A549 (cell line): Measurements from ENCODE around the gene KRTAP25-1. TPM values are rescaled to one million over a fixed set of nuclear protein-coding genes. Genes with fewer than 3 reads are reported as not detected.

Experiments
- ATAC-seq, 2 experiments: fragments of 200-7000 bp in 1 of 2; fragments of >200 bp in 1 of 2; cut with Nextera tagmentation in 1 of 2; cut with Tn5 transposase in 1 of 2; 3 replicates each; pipeline versions ENCODE4 v1.8.0 to v1.9.1; 2018 to 2020; ENCODE audit warnings: mild to moderate bottlenecking in 1 of 2, moderate library complexity in 1 of 2
- CTCF ChIA-PET: fragments of 300-600 bp; sonication (Branson Sonifier 250); formaldehyde crosslinking; extraction: SDS; loops from one replicate; lab custom pipeline; 2021; ENCODE audit warnings: antibody characterized with exemption, inconsistent platforms; lab: Yijun Ruan, JAX
- POLR2A ChIA-PET: fragments of 350-600 bp; formaldehyde crosslinking; extraction: SDS; loops from one replicate; lab custom pipeline; 2021; ENCODE audit warnings: antibody characterized with exemption, inconsistent platforms; lab: Yijun Ruan, JAX
- DNase-seq, 2 experiments: peaks; one replicate each; pipeline versions ENCODE4 v3.0.0 to v3.0.0-alpha.2; 2011 to 2016; ENCODE audit warnings: low read depth in 1 of 2, low spot score in 1 of 2
- FAIRE-seq: peaks from 2 replicates; lab custom pipeline; 2011; peaks lifted over from hg19 to GRCh38; lab: Jason Lieb, UNC
- H3K27ac ChIP-seq, 2 experiments: fragments of >200 bp; sonication (Bioruptor Twin); formaldehyde crosslinking; 3 replicates each; pipeline ENCODE4 v1.5.1; 2016 to 2017
- H3K4me1 ChIP-seq: fragments of >200 bp; sonication (Bioruptor Twin); formaldehyde crosslinking; 3 replicates; pipeline ENCODE4 v1.6.1; 2016
- H3K4me2 ChIP-seq: fragments of >200 bp; sonication (Bioruptor Twin); formaldehyde crosslinking; 3 replicates; pipeline ENCODE4 v1.6.1; 2016
- H3K4me3 ChIP-seq: fragments of >200 bp; sonication (Bioruptor Twin); formaldehyde crosslinking; 3 replicates; pipeline ENCODE4 v1.5.1; 2016
- H3K9me3 ChIP-seq: fragments of >200 bp; sonication (Bioruptor Twin); formaldehyde crosslinking; 3 replicates; pipeline ENCODE4 v1.6.1; 2016
- CBX8 ChIP-seq: fragments of 200-600 bp; sonication (generic); IDR thresholded peaks from 2 replicates; pipeline ENCODE4 v1.6.1; 2016
- CEBPB ChIP-seq, 2 experiments: fragments of >200 bp in 1 of 2; sonication (Bioruptor Twin) in 1 of 2; formaldehyde crosslinking in 1 of 2; IDR thresholded peaks; 2 replicates each; pipeline ENCODE4 v1.6.1; 2012 to 2016
- CHD2 ChIP-seq: fragments of 150-350 bp; IDR thresholded peaks from 2 replicates; pipeline ENCODE4 v1.6.1; 2014; ENCODE audit warnings: low read length; ENCODE audit not compliant: partially characterized antibody
- CHD4 ChIP-seq: fragments of 200-600 bp; sonication (generic); IDR thresholded peaks from 2 replicates; pipeline ENCODE4 v1.6.1; 2016; ENCODE audit warnings: antibody characterized with exemption, mild to moderate bottlenecking, borderline replicate concordance
- E2F6 ChIP-seq: IDR thresholded peaks from 2 replicates; pipeline ENCODE4 v1.6.1; 2012; ENCODE audit warnings: low read depth, borderline replicate concordance
- EHF ChIP-seq: fragments of 250-450 bp; sonication (Bioruptor Pico); IDR thresholded peaks from 2 replicates; pipeline ENCODE4 v1.5.0; 2020; ENCODE audit warnings: mild to moderate bottlenecking
- HEYL ChIP-seq: fragments of 250-450 bp; sonication (Bioruptor Pico); IDR thresholded peaks from 2 replicates; pipeline ENCODE4 v1.8.0; 2021; ENCODE audit warnings: mild to moderate bottlenecking, moderate library complexity
- HOXB5 ChIP-seq: fragments of 250-450 bp; sonication (Bioruptor Pico); IDR thresholded peaks from 2 replicates; pipeline ENCODE4 v1.5.0; 2020; ENCODE audit warnings: mild to moderate bottlenecking, moderate library complexity
- JUNB ChIP-seq: fragments of >200 bp; sonication (Bioruptor Twin); formaldehyde crosslinking; IDR thresholded peaks from 2 replicates; pipeline ENCODE4 v1.6.1; 2016
- KDM1A ChIP-seq: fragments of 200-600 bp; sonication (generic); IDR thresholded peaks from 2 replicates; pipeline ENCODE4 v1.6.1; 2016; ENCODE audit warnings: low read depth, mild to moderate bottlenecking
- KDM5A ChIP-seq: fragments of 200-600 bp; sonication (generic); IDR thresholded peaks from 2 replicates; pipeline ENCODE4 v1.6.1; 2016; ENCODE audit warnings: antibody characterized with exemption, mild to moderate bottlenecking
- MAZ ChIP-seq: fragments of 150-350 bp; IDR thresholded peaks from 2 replicates; pipeline ENCODE4 v1.6.1; 2014; ENCODE audit warnings: antibody characterized with exemption, low read depth, low read length, borderline replicate concordance
- RARB ChIP-seq: fragments of 250-450 bp; sonication (Bioruptor Pico); IDR thresholded peaks from 2 replicates; pipeline ENCODE4 v1.8.0; 2021; ENCODE audit warnings: mild to moderate bottlenecking, moderate library complexity
- RNF2 ChIP-seq: fragments of 200-600 bp; sonication (generic); IDR thresholded peaks from 2 replicates; pipeline ENCODE4 v1.6.1; 2016; ENCODE audit warnings: low read depth, mild to moderate bottlenecking, antibody characterized with exemption, moderate library complexity, borderline replicate concordance
- SREBF2 ChIP-seq: fragments of 450-650 bp; IDR thresholded peaks from 2 replicates; pipeline ENCODE4 v1.6.1; 2014; ENCODE audit warnings: mild to moderate bottlenecking, moderate library complexity
- TFCP2L1 ChIP-seq: fragments of 250-450 bp; sonication (Bioruptor Pico); IDR thresholded peaks from 2 replicates; pipeline ENCODE4 v1.5.0; 2021; ENCODE audit warnings: mild to moderate bottlenecking
- ZSCAN20 ChIP-seq: fragments of 250-450 bp; sonication (Bioruptor Pico); IDR thresholded peaks from 2 replicates; pipeline ENCODE4 v1.8.0; 2022; ENCODE audit warnings: mild to moderate bottlenecking, moderate library complexity
- WGBS: methylation state at CpG from one replicate; pipeline ENCODE4 v1.1.6; 2017; ENCODE audit errors: missing lambda C conversion rate; 5-methylcytosine and 5-hydroxymethylcytosine counted together
- polyA plus RNA-seq, 4 experiments: library from polyadenylated mRNA; depleted of rRNA in 3 of 4; stranded (reverse); fragments of >200 nt; fragmentation: RNase III in 1 of 4; extraction: RNeasy Plus Mini Kit Qiagen cat#74134 plus additional on column Dnase treatment in 1 of 4; gene quantifications; 2 replicates in 3 of 4; 3 replicates in 1 of 4; pipeline ENCODE4 v1.2.3, GENCODE V29; 2011 to 2017
- TF ChIP-seq, protein P1 (sequence below): fragments of 250-450 bp; sonication (Bioruptor Pico); IDR thresholded peaks from 2 replicates; pipeline ENCODE4 v1.5.0; 2020; ENCODE audit warnings: low read depth, mild to moderate bottlenecking, moderate library complexity
- TF ChIP-seq, protein P2 (sequence below): fragments of 200-600 bp; sonication (generic); IDR thresholded peaks from 2 replicates; pipeline ENCODE4 v1.6.1; 2016; ENCODE audit warnings: antibody characterized with exemption, mild to moderate bottlenecking, moderate library complexity
- TF ChIP-seq, protein P3 (sequence below): IDR thresholded peaks from 2 replicates; pipeline ENCODE4 v1.6.1; 2012

Gene KRTAP25-1
- polyA plus RNA-seq, 2 of the 4 experiments (the other 2 are of a cell fraction): not detected

- no peak for FAIRE-seq
- Histone ChIP-seq H3K27ac (no peak overlapping the region), H3K4me3 (no peak overlapping the region), H3K4me2 (no peak overlapping the region), H3K4me1 (no peaks in the 10 kb centered on the region)
- TF ChIP-seq KDM1A: no peak
- TF ChIP-seq, protein P1, sequence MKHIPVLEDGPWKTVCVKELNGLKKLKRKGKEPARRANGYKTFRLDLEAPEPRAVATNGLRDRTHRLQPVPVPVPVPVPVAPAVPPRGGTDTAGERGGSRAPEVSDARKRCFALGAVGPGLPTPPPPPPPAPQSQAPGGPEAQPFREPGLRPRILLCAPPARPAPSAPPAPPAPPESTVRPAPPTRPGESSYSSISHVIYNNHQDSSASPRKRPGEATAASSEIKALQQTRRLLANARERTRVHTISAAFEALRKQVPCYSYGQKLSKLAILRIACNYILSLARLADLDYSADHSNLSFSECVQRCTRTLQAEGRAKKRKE (CRISPR knock-in tag): no peak
- TF ChIP-seq, all 56 proteins: peak for 0
- no peak for ATAC-seq
- 0% methylated on average over 1 of the region's 1 CpG for WGBS
- POLR2A ChIA-PET: no interaction called here
- CTCF ChIA-PET: no interaction called here
- no peaks in the 10 kb centered on the region for H3K9me3 ChIP-seq
- no peak for DNase-seq
Measured at GRCh38 chr21:30271611-30272010, 17.7 kb downstream of the KRTAP25-1 start.

DNA sequence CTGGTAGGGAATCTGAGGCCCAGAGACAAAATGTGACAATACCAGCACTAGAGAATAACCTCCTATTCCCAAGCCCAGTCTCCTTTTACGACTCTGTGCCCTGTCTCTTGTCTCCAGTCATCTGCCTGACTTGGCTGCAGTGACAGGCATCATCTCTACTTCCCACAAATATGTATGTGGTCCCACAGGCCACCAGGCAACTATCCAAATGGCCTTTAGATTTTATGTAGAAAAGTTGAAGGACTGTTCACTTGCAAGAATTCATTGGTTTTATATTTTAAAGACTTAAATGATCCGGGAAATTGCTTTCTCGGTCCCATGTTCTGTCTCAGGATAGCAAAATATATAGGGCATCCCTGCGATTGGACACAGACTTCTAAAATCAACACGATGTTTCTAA is 18.2 kb downstream of the KRTAP25-1 start:
- H3K4me1 ChIP-seq: no peaks in the 10 kb centered on the region
- DNase-seq (no peak), ATAC-seq (no peak), FAIRE-seq (no peak)
- H3K4me3 ChIP-seq: no peak overlapping the region
- CTCF ChIA-PET: no interaction called here
- 12% methylated on average over 5 of the region's 5 CpGs for WGBS
- H3K9me3 ChIP-seq: no peaks in the 10 kb centered on the region
- no peak overlapping the region for H3K4me2 ChIP-seq
- no peak overlapping the region for H3K27ac ChIP-seq
- no peak for TF ChIP-seq KDM5A
- TF ChIP-seq MAZ: no peak
- TF ChIP-seq EHF (CRISPR knock-in tag): no peak
- no peak for TF ChIP-seq SREBF2
- TF ChIP-seq, protein P2, sequence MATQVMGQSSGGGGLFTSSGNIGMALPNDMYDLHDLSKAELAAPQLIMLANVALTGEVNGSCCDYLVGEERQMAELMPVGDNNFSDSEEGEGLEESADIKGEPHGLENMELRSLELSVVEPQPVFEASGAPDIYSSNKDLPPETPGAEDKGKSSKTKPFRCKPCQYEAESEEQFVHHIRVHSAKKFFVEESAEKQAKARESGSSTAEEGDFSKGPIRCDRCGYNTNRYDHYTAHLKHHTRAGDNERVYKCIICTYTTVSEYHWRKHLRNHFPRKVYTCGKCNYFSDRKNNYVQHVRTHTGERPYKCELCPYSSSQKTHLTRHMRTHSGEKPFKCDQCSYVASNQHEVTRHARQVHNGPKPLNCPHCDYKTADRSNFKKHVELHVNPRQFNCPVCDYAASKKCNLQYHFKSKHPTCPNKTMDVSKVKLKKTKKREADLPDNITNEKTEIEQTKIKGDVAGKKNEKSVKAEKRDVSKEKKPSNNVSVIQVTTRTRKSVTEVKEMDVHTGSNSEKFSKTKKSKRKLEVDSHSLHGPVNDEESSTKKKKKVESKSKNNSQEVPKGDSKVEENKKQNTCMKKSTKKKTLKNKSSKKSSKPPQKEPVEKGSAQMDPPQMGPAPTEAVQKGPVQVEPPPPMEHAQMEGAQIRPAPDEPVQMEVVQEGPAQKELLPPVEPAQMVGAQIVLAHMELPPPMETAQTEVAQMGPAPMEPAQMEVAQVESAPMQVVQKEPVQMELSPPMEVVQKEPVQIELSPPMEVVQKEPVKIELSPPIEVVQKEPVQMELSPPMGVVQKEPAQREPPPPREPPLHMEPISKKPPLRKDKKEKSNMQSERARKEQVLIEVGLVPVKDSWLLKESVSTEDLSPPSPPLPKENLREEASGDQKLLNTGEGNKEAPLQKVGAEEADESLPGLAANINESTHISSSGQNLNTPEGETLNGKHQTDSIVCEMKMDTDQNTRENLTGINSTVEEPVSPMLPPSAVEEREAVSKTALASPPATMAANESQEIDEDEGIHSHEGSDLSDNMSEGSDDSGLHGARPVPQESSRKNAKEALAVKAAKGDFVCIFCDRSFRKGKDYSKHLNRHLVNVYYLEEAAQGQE: no peak
- TF ChIP-seq, protein P3, sequence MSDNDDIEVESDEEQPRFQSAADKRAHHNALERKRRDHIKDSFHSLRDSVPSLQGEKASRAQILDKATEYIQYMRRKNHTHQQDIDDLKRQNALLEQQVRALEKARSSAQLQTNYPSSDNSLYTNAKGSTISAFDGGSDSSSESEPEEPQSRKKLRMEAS: no peak
- no peak for TF ChIP-seq RNF2
- TF ChIP-seq CHD2: no peak
- no peak for TF ChIP-seq CHD4
- TF ChIP-seq RARB (CRISPR knock-in tag): no peak
- TF ChIP-seq HOXB5 (CRISPR knock-in tag): no peak
- no peak for TF ChIP-seq HEYL (CRISPR knock-in tag)
- no peak for TF ChIP-seq JUNB
- no peak for TF ChIP-seq E2F6
- POLR2A ChIA-PET: no interaction called here

GRCh38 chr21:30269803-30270530 is 19.3 kb downstream of the KRTAP25-1 start:
- 11% methylated on average over 3 of the region's 3 CpGs for WGBS
- FAIRE-seq (no peak), DNase-seq (no peak), ATAC-seq (no peak)
- Histone ChIP-seq H3K9me3 (no peaks in the 10 kb centered on the region), H3K27ac (no peak overlapping the region), H3K4me2 (no peak overlapping the region), H3K4me3 (no peak overlapping the region), H3K4me1 (no peaks in the 10 kb centered on the region)
- ChIA-PET POLR2A (no interaction called here), CTCF (no interaction called here)
- no peak for TF ChIP-seq TFCP2L1 (CRISPR knock-in tag)
- no peak for TF ChIP-seq ZSCAN20 (CRISPR knock-in tag)
- no peak for TF ChIP-seq CBX8
- TF ChIP-seq CEBPB (IDR thresholded peaks at IDR 0.05): no peak
